CD4-positive, alpha-beta memory T cell (primary cell): ENCODE results near the gene C16orf86. TPM values are rescaled to one million over a fixed set of nuclear protein-coding genes. Genes with fewer than 3 reads are reported as not detected.

Experiments used
- CTCF ChIA-PET: fragments of 350-600 bp; sonication (Branson Sonifier 250); formaldehyde crosslinking; loops from one replicate; lab custom pipeline; 2021; ENCODE audit warnings: inconsistent platforms; ENCODE audit not compliant: partially characterized antibody; lab: Charles Lee
- POLR2A ChIA-PET: fragments of 350-600 bp; sonication (Branson Sonifier 250); formaldehyde crosslinking; loops from one replicate; lab custom pipeline; 2021; ENCODE audit not compliant: partially characterized antibody; lab: Charles Lee
- DNase-seq, 5 donors: peaks; one replicate each; pipeline versions ENCODE4 v3.0.0 to v3.0.0-alpha.2; 2020 to 2022; ENCODE audit warnings: mixed read lengths in 1 of 5
- H3K27ac ChIP-seq: one replicate; pipeline ENCODE4 v1.7.0; 2013; ENCODE audit warnings: low read depth, low read length
- H3K27me3 ChIP-seq: 2 replicates; pipeline ENCODE4 v1.7.0; 2013; ENCODE audit warnings: mild to moderate bottlenecking, low read length, moderate library complexity; ENCODE audit not compliant: insufficient read depth
- H3K36me3 ChIP-seq: 2 replicates; pipeline ENCODE4 v1.7.0; 2013; ENCODE audit warnings: mild to moderate bottlenecking, low read length, moderate library complexity; ENCODE audit not compliant: insufficient read depth
- H3K4me1 ChIP-seq: 2 replicates; pipeline ENCODE4 v1.7.0; 2013; ENCODE audit warnings: mild to moderate bottlenecking, low read length, moderate library complexity; ENCODE audit not compliant: insufficient read depth
- H3K4me3 ChIP-seq, 2 donors: one replicate each; pipeline ENCODE4 v1.7.0; 2013; ENCODE audit warnings: low read length in 2 of 2, mild to moderate bottlenecking in 1 of 2
- H3K9me3 ChIP-seq, 2 donors: one replicate each; pipeline ENCODE4 v1.7.0; 2013; ENCODE audit warnings: low read length in 2 of 2, control low read depth in 1 of 2; ENCODE audit not compliant: control insufficient read depth in 1 of 2
- H3K27ac Mint-ChIP-seq, 7 donors: one replicate each; pipeline ENCODE4 v1.8.0; 2020 to 2021; ENCODE audit warnings: mixed read lengths in 7 of 7, mild to moderate bottlenecking in 6 of 7, inconsistent platforms in 3 of 7, moderate library complexity in 3 of 7
- H3K27me3 Mint-ChIP-seq, 2 donors: one replicate each; pipeline ENCODE4 v1.8.0; 2020 to 2021; ENCODE audit warnings: mixed read lengths in 2 of 2
- H3K36me3 Mint-ChIP-seq, 2 donors: one replicate each; pipeline ENCODE4 v1.8.0; 2020 to 2021; ENCODE audit warnings: mixed read lengths in 2 of 2, inconsistent platforms in 1 of 2, mild to moderate bottlenecking in 1 of 2
- H3K4me1 Mint-ChIP-seq, 4 donors: one replicate each; pipeline ENCODE4 v1.8.0; 2020 to 2021; ENCODE audit warnings: mixed read lengths in 4 of 4, mild to moderate bottlenecking in 1 of 4
- H3K4me3 Mint-ChIP-seq, 8 donors: one replicate each; pipeline ENCODE4 v1.8.0; 2020 to 2021; ENCODE audit warnings: mixed read lengths in 8 of 8, mild to moderate bottlenecking in 7 of 8, moderate library complexity in 6 of 8, inconsistent platforms in 3 of 8
- H3K9me3 Mint-ChIP-seq, 8 donors: one replicate each; pipeline ENCODE4 v1.8.0; 2020 to 2021; ENCODE audit warnings: mixed read lengths in 8 of 8, mild to moderate bottlenecking in 5 of 8, inconsistent platforms in 3 of 8, moderate library complexity in 1 of 8
- intact Hi-C: fragments of 100-400 bp; cut with micrococcal nuclease; formaldehyde crosslinking; loops from one replicate; pipeline ENCODE4 v1.15.1; 2023
- polyA plus RNA-seq, 2 donors: library from polyadenylated mRNA; unstranded; fragments of 300-500 nt; fragmentation: Illumina TruSeq; gene quantifications; one replicate each; pipeline ENCODE4 v1.2.3, GENCODE V29; 2021
- total RNA-seq, 2 experiments: library from RNA; stranded (reverse); gene quantifications; one replicate each; pipeline ENCODE4 v1.2.3, GENCODE V29; 2021

C16orf86 gene
- total and polyA plus RNA-seq, 4 experiments from 2014 or later: 2.9 to 4.1 (median 3.8) TPM

DNA sequence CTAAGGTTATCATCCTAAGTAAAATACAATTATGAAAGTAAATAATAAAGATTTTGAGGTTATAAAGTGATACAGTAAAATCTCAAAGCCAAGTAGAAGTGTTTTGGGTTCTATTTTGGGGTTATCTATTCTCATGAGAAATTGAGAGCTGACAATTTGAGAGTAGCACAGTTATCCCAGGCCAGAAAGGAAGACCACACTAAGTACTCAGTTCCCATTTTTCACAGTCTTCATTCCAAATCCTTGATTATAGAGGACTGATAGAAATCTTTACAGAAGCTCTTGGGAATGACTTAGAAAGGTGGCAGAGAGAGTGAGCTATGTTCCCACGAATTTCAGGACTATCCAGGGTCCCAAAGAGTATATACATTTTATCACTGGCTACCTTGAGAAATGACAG lies 47.9 kb downstream of the C16orf86 start:
- ChIA-PET CTCF (interaction anchor here (0.7 to 1.2 kb wide), 5 partner anchors 10 to 703 kb away, joined by 3 to 4 read pairs (median 3); no protein-coding TSS in a partner anchor), POLR2A (interaction anchor here (1.5 kb wide), 1 partner anchor 87 kb away, joined by 6 read pairs; no protein-coding TSS in a partner anchor)
- Histone ChIP-seq H3K4me1 (peaks cover 17% of the 10 kb centered on the region), H3K9me3 (no peaks in the 10 kb centered on the region), H3K36me3 (no peaks in the 10 kb centered on the region), H3K27ac (no peak overlapping the region), H3K4me3 (no peak overlapping the region), H3K27me3 (no peaks in the 10 kb centered on the region)
- DNase-seq: no peak
- H3K4me3 Mint-ChIP-seq: no peak overlapping the region
- no peaks in the 10 kb centered on the region for H3K27me3 Mint-ChIP-seq
- no peaks in the 10 kb centered on the region for H3K9me3 Mint-ChIP-seq
- H3K27ac Mint-ChIP-seq: peak overlapping the region in 1 of 7 donors; percentile 5
- intact Hi-C loops: no loop called here
- peaks cover 31 to 56% (median 44%) of the 10 kb centered on the region in 4 donors for H3K4me1 Mint-ChIP-seq
- peaks cover 8 to 19% of the 10 kb centered on the region in 2 donors for H3K36me3 Mint-ChIP-seq

DNA sequence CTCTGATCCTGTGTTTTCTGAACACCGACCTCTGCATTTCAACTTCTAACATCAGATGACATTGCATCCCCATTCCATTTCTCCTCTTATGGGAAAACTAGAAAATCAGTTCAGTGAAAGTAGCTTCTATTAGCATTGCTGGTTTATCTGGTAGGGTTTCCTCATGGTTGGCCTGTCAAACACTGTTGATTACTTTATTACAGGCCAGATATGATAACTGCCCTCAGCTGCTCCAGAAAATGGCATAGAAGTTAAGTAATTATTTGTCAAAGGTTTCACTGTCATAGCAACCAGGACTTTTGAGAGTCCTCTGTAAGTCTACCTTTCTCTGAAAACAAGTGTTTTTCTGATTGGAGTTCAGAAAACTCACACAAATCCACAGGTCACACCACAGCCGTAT lies 49.5 kb downstream of the C16orf86 start:
- intact Hi-C loops: loop anchor here (5.0 kb wide), 1 partner anchor 54 kb away; the partner anchor contains the start of genes ACD and PARD6A
- Histone ChIP-seq H3K27ac (no peak overlapping the region), H3K4me3 (no peak overlapping the region), H3K9me3 (no peaks in the 10 kb centered on the region), H3K4me1 (peaks cover 27% of the 10 kb centered on the region), H3K27me3 (no peaks in the 10 kb centered on the region), H3K36me3 (no peaks in the 10 kb centered on the region)
- H3K36me3 Mint-ChIP-seq: peaks cover 3 to 20% of the 10 kb centered on the region in 2 donors
- H3K4me1 Mint-ChIP-seq: peaks cover 41 to 65% (median 52%) of the 10 kb centered on the region in 4 donors
- CTCF ChIA-PET: interaction anchor here (0.8 to 1.8 kb wide), 2 partner anchors 169 to 195 kb away, joined by 3 to 4 read pairs; no protein-coding TSS in a partner anchor
- POLR2A ChIA-PET: interaction anchor here (1.2 kb wide), 1 partner anchor 13 kb away, joined by 3 read pairs; no protein-coding TSS in a partner anchor
- H3K4me3 Mint-ChIP-seq: peak overlapping the region in 1 of 8 donors; percentile 11
- no peak for DNase-seq
- no peaks in the 10 kb centered on the region for H3K9me3 Mint-ChIP-seq
- no peaks in the 10 kb centered on the region for H3K27me3 Mint-ChIP-seq
- H3K27ac Mint-ChIP-seq: no peak overlapping the region

Other genes starting within 250 kb of the C16orf86 start
- gene HSD11B2, start 235.7 kb upstream of the C16orf86 start, total RNA-seq: not detected
- under 1 TPM in 1 of 2 donors, not detected in 1; 0.29 TPM for gene HSD11B2, start 235.7 kb upstream of the C16orf86 start, polyA plus RNA-seq
- gene ATP6V0D1, start 185.7 kb upstream of the C16orf86 start, total RNA-seq: 10 to 100 TPM; 42.8 to 49.0 TPM
- 100 to 1,000 TPM in 1 of 2 donors, 10 to 100 TPM in 1; 92.8 to 133 TPM for gene ATP6V0D1, start 185.7 kb upstream of the C16orf86 start, polyA plus RNA-seq
- gene AGRP, start 183.3 kb upstream of the C16orf86 start, total RNA-seq: not detected
- not detected for gene AGRP, start 183.3 kb upstream of the C16orf86 start, polyA plus RNA-seq
- gene RIPOR1, start 138.0 kb upstream of the C16orf86 start, total RNA-seq: 10 to 100 TPM; 46.8 to 53.8 TPM
- gene RIPOR1, start 138.0 kb upstream of the C16orf86 start, polyA plus RNA-seq: 1 to 10 TPM in 1 of 2 donors, under 1 TPM in 1; 0.75 to 7.1 TPM
- gene CTCF, start 104.3 kb upstream of the C16orf86 start, total RNA-seq: 10 to 100 TPM; 69.8 to 72.5 TPM
- 10 to 100 TPM; 26.5 to 85.7 TPM for gene CTCF, start 104.3 kb upstream of the C16orf86 start, polyA plus RNA-seq
- gene CARMIL2, start 21.7 kb upstream of the C16orf86 start, total RNA-seq: 100 to 1,000 TPM; 194 to 195 TPM
- gene CARMIL2, start 21.7 kb upstream of the C16orf86 start, polyA plus RNA-seq: 10 to 100 TPM in 1 of 2 donors, 1 to 10 TPM in 1; 7.5 to 36.3 TPM
- 10 to 100 TPM; 49.6 to 50.6 TPM for gene ACD, start 6.6 kb upstream of the C16orf86 start, total RNA-seq
- gene ACD, start 6.6 kb upstream of the C16orf86 start, polyA plus RNA-seq: 10 to 100 TPM; 33.3 to 48.5 TPM
- gene PARD6A, start 5.9 kb upstream of the C16orf86 start, total RNA-seq: 1 to 10 TPM; 7.4 to 8.8 TPM
- gene PARD6A, start 5.9 kb upstream of the C16orf86 start, polyA plus RNA-seq: 10 to 100 TPM; 17.8 to 26.5 TPM
- gene ENKD1, start 64 bp upstream of the C16orf86 start, total RNA-seq: 1 to 10 TPM; 6.7 to 7.7 TPM
- 1 to 10 TPM; 1.1 to 2.4 TPM for gene ENKD1, start 64 bp upstream of the C16orf86 start, polyA plus RNA-seq
- gene GFOD2, start 52.5 kb downstream of the C16orf86 start, total RNA-seq: 10 to 100 TPM; 18.0 to 19.8 TPM
- gene GFOD2, start 52.5 kb downstream of the C16orf86 start, polyA plus RNA-seq: 10 to 100 TPM; 10.8 to 19.2 TPM
- 10 to 100 TPM; 25.6 to 27.8 TPM for gene RANBP10, start 139.7 kb downstream of the C16orf86 start, total RNA-seq
- 10 to 100 TPM in 1 of 2 donors, 1 to 10 TPM in 1; 7.1 to 14.7 TPM for gene RANBP10, start 139.7 kb downstream of the C16orf86 start, polyA plus RNA-seq
- under 1 TPM; 0.44 to 0.64 TPM for gene TSNAXIP1, start 140.1 kb downstream of the C16orf86 start, total RNA-seq
- gene TSNAXIP1, start 140.1 kb downstream of the C16orf86 start, polyA plus RNA-seq: not detected
- gene THAP11, start 175.5 kb downstream of the C16orf86 start, total RNA-seq: 10 to 100 TPM; 56.8 to 58.4 TPM
- gene THAP11, start 175.5 kb downstream of the C16orf86 start, polyA plus RNA-seq: 100 to 1,000 TPM; 130 to 147 TPM
- 10 to 100 TPM; 41.2 to 45.9 TPM for gene NUTF2, start 180.1 kb downstream of the C16orf86 start, total RNA-seq
- gene NUTF2, start 180.1 kb downstream of the C16orf86 start, polyA plus RNA-seq: 100 to 1,000 TPM; 127 to 128 TPM
- 100 to 1,000 TPM; 103 to 107 TPM for gene CENPT, start 180.9 kb downstream of the C16orf86 start, total RNA-seq
- 10 to 100 TPM; 15.4 to 18.1 TPM for gene CENPT, start 180.9 kb downstream of the C16orf86 start, polyA plus RNA-seq
- gene EDC4, start 206.2 kb downstream of the C16orf86 start, total RNA-seq: 100 to 1,000 TPM; 141 to 144 TPM
- 10 to 100 TPM; 18.5 to 37.3 TPM for gene EDC4, start 206.2 kb downstream of the C16orf86 start, polyA plus RNA-seq
- 1 to 10 TPM; 5.9 to 7.0 TPM for gene NRN1L, start 218.1 kb downstream of the C16orf86 start, total RNA-seq
- gene NRN1L, start 218.1 kb downstream of the C16orf86 start, polyA plus RNA-seq: under 1 TPM; 0.81 to 0.96 TPM
- 10 to 100 TPM; 22.3 to 25.1 TPM for gene PSKH1, start 226.4 kb downstream of the C16orf86 start, total RNA-seq
- gene PSKH1, start 226.4 kb downstream of the C16orf86 start, polyA plus RNA-seq: 10 to 100 TPM; 19.4 to 25.3 TPM